Embryonic facial prominence (tissue), 1 donor: ENCODE results near the gene MCM3AP.
A peak's percentile ranks its signal among the peaks of the same experiment; 100 is the strongest.

Experiments used
- DNase-seq: peaks from one replicate; pipeline ENCODE4 v3.0.0-alpha.2; 2016; ENCODE audit errors: extremely low spot score

The MCM3AP gene

GRCh38 chr21:46285206-46285661 is at the start of gene MCM3AP:
Gene MCM3AP (minus strand): TSS chr21:46285611. CDS start chr21:46285286, 325 bp downstream.
- no peak for DNase-seq

GRCh38 chr21:46334351-46335140 is 49.1 kb upstream of the MCM3AP start:
- no peak for DNase-seq

GRCh38 chr21:46329796-46330195 is 44.4 kb upstream of the MCM3AP start:
- DNase-seq, result no peak

- DNase-seq, result no peak
These were observed 42.7 kb upstream of the MCM3AP start for GRCh38 chr21:46328151-46328550.

DNA sequence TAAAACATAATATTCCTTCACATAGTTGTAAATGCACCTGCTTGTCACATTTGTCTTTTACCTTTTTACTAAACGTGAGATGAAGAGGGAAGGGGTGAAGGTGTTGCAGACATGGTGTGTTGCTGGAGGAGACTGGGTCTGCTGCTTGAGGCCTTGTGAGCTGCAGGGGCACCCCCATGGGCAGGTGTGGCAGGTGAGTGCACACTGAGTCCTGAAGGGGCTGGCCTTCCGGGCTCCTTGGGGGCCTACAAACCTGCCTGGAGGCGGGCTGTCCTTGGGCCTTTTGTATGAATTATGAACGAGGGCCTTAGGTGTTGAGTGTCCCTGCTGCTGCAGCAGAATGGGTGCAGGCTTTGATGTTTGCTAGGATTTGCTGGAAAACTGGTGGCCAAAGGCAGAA is 42.3 kb upstream of the MCM3AP start:
- no peak for DNase-seq

GRCh38 chr21:46326110-46326703 is 40.8 kb upstream of the MCM3AP start:
- no peak for DNase-seq

DNA sequence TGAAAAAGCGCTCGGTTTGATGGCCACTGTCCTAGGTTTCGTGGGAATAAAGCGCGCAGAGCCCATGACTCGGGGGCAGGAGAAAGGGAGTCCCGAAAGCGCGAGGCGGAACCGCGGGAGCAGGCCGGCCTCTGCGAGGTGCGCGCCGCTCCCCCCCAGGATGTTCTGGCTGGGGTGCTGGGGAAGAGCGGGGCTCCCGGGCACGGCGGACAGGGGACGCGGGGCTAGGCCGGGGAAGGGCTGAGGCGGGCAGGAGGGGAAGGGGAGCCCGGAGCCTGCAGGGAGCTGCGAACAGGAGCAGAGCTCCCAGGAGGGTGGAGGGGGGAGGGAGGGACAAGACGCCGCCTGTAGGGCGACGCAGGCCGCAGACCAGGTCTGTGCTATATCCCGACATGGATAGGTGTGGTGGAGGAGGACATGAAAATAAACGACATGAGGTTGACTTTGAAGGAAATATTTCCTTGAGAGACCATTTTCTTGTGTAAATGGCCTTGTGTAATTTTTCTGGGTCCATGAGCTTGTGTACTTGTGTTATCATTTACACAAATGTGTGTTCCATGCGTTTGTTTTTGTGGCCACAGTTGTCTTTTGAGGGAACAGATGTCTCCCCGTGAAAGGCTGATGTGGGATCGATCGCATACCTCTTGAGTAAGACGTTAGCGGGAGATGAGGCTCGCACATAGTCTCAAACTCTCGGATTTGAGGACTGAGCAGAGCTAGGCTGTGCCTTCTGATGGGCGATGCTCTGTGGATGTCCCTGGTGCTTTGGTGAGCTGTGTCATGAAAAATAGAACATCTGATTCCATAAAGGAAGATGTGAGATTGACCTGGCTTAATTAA is 39.9 kb upstream of the MCM3AP start:
- DNase-seq, result no peak

DNA sequence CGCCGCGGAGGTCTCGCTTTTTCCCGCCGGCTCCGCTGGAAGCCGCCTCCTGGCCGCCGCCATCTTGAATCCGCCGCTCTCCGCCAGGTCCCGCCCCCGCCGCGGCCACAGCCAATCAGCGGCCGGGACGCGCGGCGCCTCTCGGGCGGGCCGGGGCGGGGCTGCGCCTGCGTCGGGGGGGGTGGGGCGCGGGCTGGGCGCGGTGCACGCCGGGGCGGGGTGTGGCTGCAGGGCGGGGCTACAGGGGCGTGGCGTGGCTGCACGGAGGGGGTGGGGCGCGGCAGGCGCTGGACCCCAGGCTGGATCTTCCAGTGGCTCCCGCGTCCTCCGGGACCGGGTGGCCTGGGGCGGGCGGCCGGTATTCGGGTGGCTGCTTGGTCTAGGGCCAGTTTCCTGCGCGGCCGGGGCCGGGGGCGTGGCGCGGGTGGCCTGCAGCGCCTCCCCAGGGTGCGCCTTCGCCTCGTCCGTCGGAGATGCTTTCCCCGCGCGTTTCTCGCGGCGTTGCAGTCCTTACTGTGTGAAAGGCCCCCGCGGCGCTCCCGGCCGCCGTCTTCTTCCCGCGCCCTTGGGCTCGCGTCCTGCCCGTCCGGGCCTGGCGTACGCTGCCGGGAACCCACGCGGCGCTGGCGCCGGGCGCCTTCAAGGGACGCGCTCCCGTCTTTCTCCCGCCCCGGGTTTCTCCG is 39.1 kb upstream of the MCM3AP start:
- DNase-seq, result peak; percentile 72

GRCh38 chr21:46323710-46324389 is 38.4 kb upstream of the MCM3AP start, which contains the start of the genes C21orf58 and PCNT:
Gene C21orf58 (minus strand): TSS chr21:46323870. CDS start chr21:46322738, 1,132 bp downstream.
Gene PCNT (plus strand): TSS chr21:46324156. CDS start chr21:46324229, 73 bp downstream.
- DNase-seq, result peak; percentile 93

- no peak for DNase-seq
These were observed 37.9 kb upstream of the MCM3AP start for GRCh38 chr21:46323227-46323709.

- no peak for DNase-seq
These were observed 37.2 kb upstream of the MCM3AP start for GRCh38 chr21:46322351-46323226.

- no peak for DNase-seq
These were observed 35.0 kb upstream of the MCM3AP start for GRCh38 chr21:46320331-46320801.

DNA sequence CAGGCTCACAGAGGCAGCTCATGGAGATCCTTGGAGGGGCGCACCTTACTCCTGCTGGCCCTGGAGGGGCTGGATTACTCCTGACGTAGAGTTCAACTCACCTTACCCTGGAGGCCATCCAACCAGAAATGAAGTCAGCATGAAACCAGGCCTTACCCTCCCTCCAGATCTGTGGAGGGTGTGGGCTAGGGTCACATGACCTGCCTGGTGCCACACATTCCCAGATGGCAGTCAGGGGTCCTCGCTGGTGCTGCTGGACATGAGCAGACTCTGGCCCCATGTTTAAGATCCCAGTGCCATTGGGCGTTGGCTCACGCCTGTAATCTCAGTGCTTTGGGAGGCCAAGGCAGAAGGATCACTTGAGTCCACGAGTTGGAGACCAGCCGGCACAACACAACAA is 33.8 kb upstream of the MCM3AP start:
- DNase-seq, result no peak

- DNase-seq, result no peak
These were observed 33.0 kb upstream of the MCM3AP start for GRCh38 chr21:46318464-46318845.

- no peak for DNase-seq
These were observed 32.5 kb upstream of the MCM3AP start for GRCh38 chr21:46317710-46318463.

GRCh38 chr21:46316708-46317324 is 31.4 kb upstream of the MCM3AP start:
- DNase-seq, result no peak

DNA sequence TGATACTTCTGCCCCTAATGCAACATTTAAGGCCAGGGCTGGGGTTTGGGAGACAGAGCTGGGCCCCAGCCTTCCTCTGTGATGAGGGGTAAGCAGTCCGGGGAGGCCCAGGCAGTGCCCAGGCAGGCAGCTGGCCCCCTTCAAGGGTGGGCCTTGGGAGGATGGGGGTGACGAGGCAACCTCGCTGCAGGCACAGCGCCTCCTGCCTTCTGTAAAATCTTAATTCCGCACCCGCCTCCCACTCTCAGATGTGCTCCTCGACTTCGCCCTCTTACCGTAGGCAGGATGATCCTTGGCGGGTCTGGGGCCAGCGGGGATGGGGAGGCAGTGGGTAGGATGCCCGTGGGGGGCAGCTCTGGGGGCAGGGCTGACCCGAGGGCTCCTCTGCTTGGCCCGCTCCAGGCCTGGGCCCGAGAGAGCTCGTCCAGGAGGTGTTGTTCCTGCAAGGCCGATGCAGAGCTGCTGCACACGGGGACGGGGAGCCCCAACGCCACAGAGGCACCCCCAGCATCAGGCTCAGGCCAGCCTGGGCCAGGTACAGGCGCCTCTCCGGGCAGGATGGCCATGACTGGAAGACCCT is 29.1 kb upstream of the MCM3AP start:
- DNase-seq, result no peak

GRCh38 chr21:46312949-46313348 is 27.5 kb upstream of the MCM3AP start:
- no peak for DNase-seq
